ENCODE data around the gene SPRY2.
A peak's percentile ranks its signal among the peaks of the same experiment; 100 is the strongest.
"Not testable (repeated sequence)": the region's sequence is repeated elsewhere in the genome, so short reads cannot be mapped to it uniquely, and the experiment has no call there.

Gene SPRY2

GRCh38 chr13:80348314-80348713 is 7.4 kb upstream of the SPRY2 start:
- no peak for DNase-seq

- DNase-seq: no peak
Observed at GRCh38 chr13:80345771-80346510, 5.0 kb upstream of the SPRY2 start.

- not testable (repeated sequence) for DNase-seq
Observed at GRCh38 chr13:80344032-80344431, 3.1 kb upstream of the SPRY2 start.

- peak; percentile 68 for DNase-seq
Observed at GRCh38 chr13:80342471-80343371, 1.8 kb upstream of the SPRY2 start.

GRCh38 chr13:80341756-80342370 is 937 bp upstream of the SPRY2 start:
- DNase-seq: peak; percentile 37

GRCh38 chr13:80340651-80341100 is 250 bp downstream of the SPRY2 start:
- peak; percentile 71 for DNase-seq

- DNase-seq: peak; percentile 15
Observed at GRCh38 chr13:80339912-80340650, 845 bp downstream of the SPRY2 start.

- peak; percentile 38 for DNase-seq
Observed at GRCh38 chr13:80339563-80339911, 1.4 kb downstream of the SPRY2 start.

- DNase-seq: peak; percentile 73
Observed at GRCh38 chr13:80338781-80339562, 2.0 kb downstream of the SPRY2 start.

GRCh38 chr13:80337288-80338081 is 3.4 kb downstream of the SPRY2 start:
- DNase-seq: no peak

GRCh38 chr13:80336776-80337287 is 4.1 kb downstream of the SPRY2 start:
- DNase-seq: no peak

- peak; percentile 18 for DNase-seq
Observed at GRCh38 chr13:80336370-80336769, 4.6 kb downstream of the SPRY2 start.

GRCh38 chr13:80334597-80335260 is 6.2 kb downstream of the SPRY2 start:
- DNase-seq: peak; percentile 43

- no peak for DNase-seq
Observed at GRCh38 chr13:80331984-80332383, 8.9 kb downstream of the SPRY2 start.

- DNase-seq: no peak
Observed at GRCh38 chr13:80329250-80329649, 11.7 kb downstream of the SPRY2 start.

- DNase-seq: no peak
Observed at GRCh38 chr13:80319004-80319403, 21.9 kb downstream of the SPRY2 start.

- no peak for DNase-seq
Observed at GRCh38 chr13:80314711-80315653, 25.9 kb downstream of the SPRY2 start.

- no peak for DNase-seq
Observed at GRCh38 chr13:80313668-80314256, 27.2 kb downstream of the SPRY2 start.

- DNase-seq: peak; percentile 7
Observed at GRCh38 chr13:80312967-80313366, 28.0 kb downstream of the SPRY2 start.
